Adrenal gland (tissue), 5 donors: Measurements from ENCODE around the gene TP53BP2.

ENCODE experiments used
- POLR2A ChIP-seq, 2 donors: fragments of 450-650 bp; IDR thresholded peaks; one replicate each; pipeline ENCODE4 v1.6.1; 2017; ENCODE audit warnings: antibody characterized with exemption in 2 of 2, mild to moderate bottlenecking in 2 of 2, moderate library complexity in 1 of 2
- TF ChIP-seq, protein P1 (sequence below), 6 experiments: fragments of 450-650 bp in 4 of 6; fragments of 200-600 bp in 2 of 6; sonication (generic) in 1 of 6; IDR thresholded peaks; 1 replicate in 5 of 6; 2 replicates in 1 of 6; pipeline versions ENCODE4 v1.5.1 to v1.8.0; 2016 to 2021; ENCODE audit warnings: antibody characterized with exemption in 6 of 6, mild to moderate bottlenecking in 2 of 6, moderate library complexity in 1 of 6
- donor health status: DM: no; HTN: no; CAD: no.

DNA sequence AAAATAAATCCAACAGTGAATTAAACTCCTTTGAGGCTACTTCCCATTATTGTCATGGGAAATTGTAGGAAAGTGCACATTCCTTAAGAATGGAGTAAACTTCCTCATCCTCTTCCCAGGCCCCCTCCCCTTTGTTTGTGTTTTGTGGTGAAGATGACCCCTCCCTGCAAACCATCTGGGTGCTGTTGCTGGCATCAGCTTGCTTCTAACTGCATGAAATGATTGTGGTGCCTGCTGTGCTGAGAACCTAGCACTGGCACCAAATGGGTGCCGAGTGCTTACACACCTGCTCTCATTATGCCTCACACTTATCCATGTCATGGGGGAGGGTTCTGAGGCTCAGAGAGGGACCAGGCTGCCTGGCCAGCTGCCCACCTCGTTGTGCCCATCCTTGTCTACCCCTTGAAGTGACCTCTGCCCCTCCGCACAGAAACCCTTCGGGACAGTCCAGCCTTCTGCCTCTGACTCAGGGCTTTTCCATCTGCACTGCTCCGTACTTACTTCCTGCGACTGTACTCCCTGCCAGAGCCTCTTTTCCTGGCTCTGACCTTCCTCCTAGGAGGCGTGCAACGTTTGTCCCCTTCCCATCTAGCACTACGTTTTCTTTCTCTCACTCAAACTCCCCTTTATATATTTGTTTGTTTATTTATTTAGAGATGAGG lies 102.8 kb downstream of the TP53BP2 start:
- no peak for TF ChIP-seq POLR2A (IDR thresholded peaks at IDR 0.05)
- TF ChIP-seq, protein P1, sequence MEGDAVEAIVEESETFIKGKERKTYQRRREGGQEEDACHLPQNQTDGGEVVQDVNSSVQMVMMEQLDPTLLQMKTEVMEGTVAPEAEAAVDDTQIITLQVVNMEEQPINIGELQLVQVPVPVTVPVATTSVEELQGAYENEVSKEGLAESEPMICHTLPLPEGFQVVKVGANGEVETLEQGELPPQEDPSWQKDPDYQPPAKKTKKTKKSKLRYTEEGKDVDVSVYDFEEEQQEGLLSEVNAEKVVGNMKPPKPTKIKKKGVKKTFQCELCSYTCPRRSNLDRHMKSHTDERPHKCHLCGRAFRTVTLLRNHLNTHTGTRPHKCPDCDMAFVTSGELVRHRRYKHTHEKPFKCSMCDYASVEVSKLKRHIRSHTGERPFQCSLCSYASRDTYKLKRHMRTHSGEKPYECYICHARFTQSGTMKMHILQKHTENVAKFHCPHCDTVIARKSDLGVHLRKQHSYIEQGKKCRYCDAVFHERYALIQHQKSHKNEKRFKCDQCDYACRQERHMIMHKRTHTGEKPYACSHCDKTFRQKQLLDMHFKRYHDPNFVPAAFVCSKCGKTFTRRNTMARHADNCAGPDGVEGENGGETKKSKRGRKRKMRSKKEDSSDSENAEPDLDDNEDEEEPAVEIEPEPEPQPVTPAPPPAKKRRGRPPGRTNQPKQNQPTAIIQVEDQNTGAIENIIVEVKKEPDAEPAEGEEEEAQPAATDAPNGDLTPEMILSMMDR (IDR thresholded peaks at IDR 0.05) = no peak
